Kidney (tissue), 14 donors: Measurements from ENCODE around the gene ARHGAP22. TPM values are rescaled to one million over a fixed set of nuclear protein-coding genes. Genes with fewer than 3 reads are reported as not detected.

ENCODE experiments used
- DNase-seq, 5 donors: peaks; one replicate each; pipeline ENCODE4 v3.0.0-alpha.2; 2013 to 2020
- FAIRE-seq: peaks from 2 replicates; lab custom pipeline; 2012; peaks lifted over from hg19 to GRCh38; lab: Jason Lieb, UNC
- H3K27ac ChIP-seq, 2 donors: one replicate each; pipeline ENCODE4 v1.7.0; 2013; ENCODE audit warnings: low read depth in 2 of 2, low read length in 2 of 2, inconsistent platforms in 1 of 2
- H3K27me3 ChIP-seq: one replicate; pipeline ENCODE4 v1.7.1; 2013; ENCODE audit warnings: low read length, inconsistent platforms; ENCODE audit not compliant: control insufficient read depth, insufficient read depth
- H3K36me3 ChIP-seq, 3 donors: one replicate each; pipeline versions ENCODE4 v1.7.0 to v1.7.1; 2013; ENCODE audit warnings: low read length in 3 of 3, control low read depth in 1 of 3, inconsistent platforms in 1 of 3; ENCODE audit not compliant: insufficient read depth in 3 of 3, control insufficient read depth in 2 of 3
- H3K4me1 ChIP-seq, 3 donors: one replicate each; pipeline versions ENCODE4 v1.7.0 to v1.7.1; 2013; ENCODE audit warnings: low read length in 3 of 3, inconsistent platforms in 1 of 3, low read depth in 1 of 3; ENCODE audit not compliant: control insufficient read depth in 2 of 3, insufficient read depth in 2 of 3
- H3K4me3 ChIP-seq, 3 donors: one replicate each; pipeline versions ENCODE4 v1.7.0 to v1.8.1; 2013; ENCODE audit warnings: low read length in 3 of 3, control low read depth in 1 of 3, inconsistent platforms in 1 of 3
- H3K9ac ChIP-seq, 3 donors: one replicate each; pipeline versions ENCODE4 v1.7.0 to v1.7.1; 2013; ENCODE audit warnings: low read length in 3 of 3, control low read depth in 1 of 3, inconsistent platforms in 1 of 3
- H3K9me3 ChIP-seq, 3 donors: one replicate each; pipeline versions ENCODE4 v1.7.0 to v1.7.1; 2013; ENCODE audit warnings: low read length in 3 of 3, control low read depth in 1 of 3, inconsistent platforms in 1 of 3; ENCODE audit not compliant: control insufficient read depth in 2 of 3, insufficient read depth in 1 of 3
- intact Hi-C: fragments of 100-400 bp; cut with DNase I; formaldehyde crosslinking; loops from one replicate; pipeline ENCODE4 v1.11.1; 2022
- polyA plus RNA-seq: library from polyadenylated mRNA; stranded (reverse); fragments of 350-450 nt; fragmentation: Illumina TruSeq; extraction: RNeasy Lipid Tissue Mini Kit (QIAGEN cat#74804); gene quantifications from one replicate; pipeline ENCODE4 v1.2.3, GENCODE V29; 2014; ENCODE audit warnings: low read depth, low replicate concordance; ENCODE audit not compliant: insufficient read depth
- total RNA-seq: library from RNA; stranded (reverse); fragmentation: NEBNext Ultra II Directional; extraction: Animal tissue kit (Norgen Biotek cat#: 25700); gene quantifications from one replicate; pipeline ENCODE4 v1.2.1, GENCODE V29; 2021
- TF ChIP-seq, protein P1 (sequence below): IDR thresholded peaks from 3 replicates; pipeline ENCODE4 v1.5.1; 2012; ENCODE audit warnings: mild to moderate bottlenecking, moderate library complexity, borderline replicate concordance; ENCODE audit not compliant: insufficient read depth; ENCODE audit errors: extremely low read depth
- donor health status: control.
- donor health status: control.
- donor health status: control.
- donor health status: control.
- donor health status: control.
- donor health status: DM: yes; HTN: yes; CAD: no.
- donor health status: Normal renal cell carcinoma (clear cell type).

The ARHGAP22 gene
- total and polyA plus RNA-seq, 2 donors from 2014 or later, result 0.62 to 6.6 TPM

DNA sequence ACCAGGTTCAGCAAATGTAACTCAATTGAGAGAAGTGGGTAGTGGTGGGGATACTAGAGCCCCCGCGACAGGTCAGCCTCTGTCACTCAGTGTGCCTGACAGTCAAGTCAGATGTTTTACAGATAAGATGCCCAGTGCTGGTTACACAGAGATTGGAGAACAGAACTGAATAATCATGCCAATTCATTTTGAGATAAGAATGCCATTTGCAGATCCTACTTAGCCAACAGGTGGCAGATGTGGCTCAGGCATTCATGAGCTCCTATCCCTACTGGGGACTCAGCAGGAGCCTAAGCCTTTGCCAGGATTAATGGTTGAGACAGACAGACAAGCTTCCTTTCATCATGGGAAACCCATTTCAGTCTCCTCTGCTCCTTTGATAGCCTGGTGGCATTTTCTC is 160.6 kb downstream of the ARHGAP22 start:
- Histone ChIP-seq H3K27me3 (no peaks in the 10 kb centered on the region), H3K27ac (no peak overlapping the region), H3K9me3 (no peaks in the 10 kb centered on the region), H3K36me3 (no peaks in the 10 kb centered on the region), H3K4me3 (no peak overlapping the region), H3K9ac (no peak overlapping the region), H3K4me1 (no peaks in the 10 kb centered on the region)
- TF ChIP-seq, protein P1, sequence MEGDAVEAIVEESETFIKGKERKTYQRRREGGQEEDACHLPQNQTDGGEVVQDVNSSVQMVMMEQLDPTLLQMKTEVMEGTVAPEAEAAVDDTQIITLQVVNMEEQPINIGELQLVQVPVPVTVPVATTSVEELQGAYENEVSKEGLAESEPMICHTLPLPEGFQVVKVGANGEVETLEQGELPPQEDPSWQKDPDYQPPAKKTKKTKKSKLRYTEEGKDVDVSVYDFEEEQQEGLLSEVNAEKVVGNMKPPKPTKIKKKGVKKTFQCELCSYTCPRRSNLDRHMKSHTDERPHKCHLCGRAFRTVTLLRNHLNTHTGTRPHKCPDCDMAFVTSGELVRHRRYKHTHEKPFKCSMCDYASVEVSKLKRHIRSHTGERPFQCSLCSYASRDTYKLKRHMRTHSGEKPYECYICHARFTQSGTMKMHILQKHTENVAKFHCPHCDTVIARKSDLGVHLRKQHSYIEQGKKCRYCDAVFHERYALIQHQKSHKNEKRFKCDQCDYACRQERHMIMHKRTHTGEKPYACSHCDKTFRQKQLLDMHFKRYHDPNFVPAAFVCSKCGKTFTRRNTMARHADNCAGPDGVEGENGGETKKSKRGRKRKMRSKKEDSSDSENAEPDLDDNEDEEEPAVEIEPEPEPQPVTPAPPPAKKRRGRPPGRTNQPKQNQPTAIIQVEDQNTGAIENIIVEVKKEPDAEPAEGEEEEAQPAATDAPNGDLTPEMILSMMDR, result no peak
- DNase-seq, result peak in 2 of 5 donors; percentile 34 to 43
- no peak for FAIRE-seq
- intact Hi-C loops, result no loop called here

DNA sequence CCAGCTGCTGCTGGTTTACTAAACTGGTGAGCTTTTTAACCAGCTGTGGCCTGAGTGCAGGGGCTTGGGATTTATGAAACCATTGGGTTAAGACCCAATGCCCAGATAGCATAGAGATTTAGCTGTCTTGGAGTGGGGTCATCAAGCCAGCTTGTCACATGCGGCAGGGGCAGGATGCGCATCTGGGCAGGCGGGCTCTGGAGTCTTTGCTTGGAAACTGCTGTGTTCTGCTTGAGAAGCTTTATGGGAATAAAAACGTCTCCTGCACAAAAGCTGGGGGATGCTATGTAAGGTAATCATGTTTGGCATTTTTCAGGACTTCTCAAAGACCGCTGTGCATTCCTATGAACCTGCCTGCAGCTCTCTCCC is 162.1 kb downstream of the ARHGAP22 start:
- intact Hi-C loops, result no loop called here

DNA sequence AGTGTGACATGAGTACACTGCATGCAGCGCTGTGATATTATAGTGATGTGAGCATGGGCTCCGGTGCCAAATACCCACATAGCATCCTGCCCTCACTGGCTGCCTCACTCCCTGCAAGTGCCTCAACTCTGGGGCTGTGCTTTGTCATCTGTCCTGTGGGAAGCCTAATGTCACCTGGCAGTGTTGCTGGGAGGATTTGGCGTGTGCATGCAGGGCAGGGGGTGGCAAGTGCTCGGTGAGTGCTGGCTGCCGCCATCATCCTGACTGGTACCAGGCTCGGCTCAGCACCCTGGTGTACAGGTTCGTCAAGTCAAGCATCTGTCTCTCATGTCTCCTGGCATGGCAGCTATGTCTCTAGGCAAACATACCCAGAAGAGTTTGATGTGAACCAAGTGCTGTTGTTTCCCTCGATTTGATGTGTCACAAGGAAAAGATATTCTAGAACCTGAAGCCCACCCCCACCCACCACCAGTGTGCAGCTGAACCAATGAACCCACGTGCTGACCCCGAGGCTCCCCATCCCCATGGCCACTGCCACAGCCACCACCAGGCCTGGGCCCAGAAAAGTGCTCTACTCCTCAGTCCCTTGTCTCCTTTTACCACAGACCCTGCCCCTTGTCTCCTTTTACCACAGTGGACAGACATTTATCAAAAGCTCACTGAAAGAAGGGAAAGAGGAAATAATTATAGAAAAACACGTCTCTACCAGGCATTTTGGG is 162.6 kb downstream of the ARHGAP22 start:
- TF ChIP-seq, protein P1, result no peak
- H3K4me3 ChIP-seq, result no peak overlapping the region
- H3K27ac ChIP-seq, result no peak overlapping the region
- no peaks in the 10 kb centered on the region for H3K27me3 ChIP-seq
- DNase-seq (peak in 2 of 5 donors; percentile 33 to 58), FAIRE-seq (no peak)
- H3K9me3 ChIP-seq, result no peaks in the 10 kb centered on the region
- no peaks in the 10 kb centered on the region for H3K4me1 ChIP-seq
- intact Hi-C loops, result no loop called here
- no peak overlapping the region for H3K9ac ChIP-seq
- H3K36me3 ChIP-seq, result no peaks in the 10 kb centered on the region

More for the DNA sequence above, 162.1 kb downstream of the ARHGAP22 start:
- Histone ChIP-seq H3K4me3 (no peak overlapping the region), H3K36me3 (no peaks in the 10 kb centered on the region), H3K9ac (no peak overlapping the region), H3K27ac (no peak overlapping the region), H3K27me3 (no peaks in the 10 kb centered on the region), H3K9me3 (no peaks in the 10 kb centered on the region), H3K4me1 (no peaks in the 10 kb centered on the region)
- TF ChIP-seq, protein P1, result no peak
- FAIRE-seq (no peak), DNase-seq (peak in 3 of 5 donors; percentile 11 to 43 (median 35))
